ENCODE measurements around the gene TACC3. TPM values are rescaled to one million over a fixed set of nuclear protein-coding genes. Genes with fewer than 3 reads are reported as not detected.

Gene TACC3
- total RNA-seq, 1 donor from 2014 or later, result 3.7 TPM

GRCh38 chr4:1750381-1751154 lies 29.2 kb downstream of the TACC3 start:
- Histone ChIP-seq H3K27ac (ENCODE audit: low read depth, low read length) (no peak overlapping the region), H3K27me3 (ENCODE audit: control insufficient read depth in 3 of 3, insufficient read depth in 3 of 3, low read length in 3 of 3) (peaks cover 0 to 13% (median 7%) of the 10 kb centered on the region in 3 donors), H3K36me3 (ENCODE audit: control insufficient read depth in 3 of 3, insufficient read depth in 3 of 3, low read length in 3 of 3) (no peaks in the 10 kb centered on the region), H3K4me3 (ENCODE audit: low read length in 3 of 3) (no peak overlapping the region), H3K9ac (ENCODE audit: low read depth in 1 of 3, low read length in 3 of 3) (no peak overlapping the region), H3K9me3 (ENCODE audit: control insufficient read depth in 3 of 3, low read length in 3 of 3) (no peaks in the 10 kb centered on the region), H3K4me1 (ENCODE audit: control insufficient read depth in 3 of 3, insufficient read depth in 3 of 3, low read length in 3 of 3) (peaks cover 0 to 4% (median 0%) of the 10 kb centered on the region in 3 donors)

DNA sequence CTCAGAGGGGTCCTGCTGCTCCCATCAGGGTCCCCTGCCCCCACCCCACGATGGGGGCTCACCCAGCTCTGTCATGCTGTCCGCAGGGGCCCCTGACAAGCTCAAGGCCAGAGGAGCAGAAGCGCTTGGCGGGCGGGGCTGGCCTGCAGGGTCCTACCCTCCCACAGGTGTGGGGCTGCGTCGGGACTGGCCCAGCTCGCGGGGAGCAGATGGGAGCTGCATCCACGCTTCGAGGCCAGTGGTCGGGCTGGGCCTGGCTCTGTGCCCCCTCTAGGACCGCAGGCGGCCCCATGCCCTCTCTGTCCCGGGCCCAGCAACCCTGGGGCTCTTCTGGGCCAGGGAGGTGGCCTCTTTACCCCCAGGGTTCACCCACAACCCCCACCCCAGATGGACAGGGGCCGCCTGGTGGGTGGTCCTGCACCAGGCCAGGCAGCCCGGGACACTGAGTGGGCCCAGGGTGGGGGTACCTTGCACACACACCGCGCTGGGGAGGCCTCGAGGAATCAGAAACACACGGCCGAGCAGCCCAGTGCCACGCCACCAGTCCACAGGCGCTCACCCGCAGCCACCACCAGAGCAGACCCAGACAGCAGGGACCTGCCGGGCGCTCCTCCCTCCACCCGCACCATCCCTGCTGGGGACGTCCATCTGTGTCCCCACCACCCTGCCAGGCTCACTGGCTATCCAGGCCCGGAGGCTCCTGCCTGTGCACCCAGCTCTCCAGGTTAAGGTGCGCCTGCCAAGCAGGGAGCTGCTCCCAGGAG lies 30.0 kb downstream of the TACC3 start:
- no peak overlapping the region for H3K27ac ChIP-seq (ENCODE audit: low read depth, low read length)
- no peak overlapping the region for H3K9ac ChIP-seq (ENCODE audit: low read depth in 1 of 3, low read length in 3 of 3)
- H3K4me1 ChIP-seq (ENCODE audit: control insufficient read depth in 3 of 3, insufficient read depth in 3 of 3, low read length in 3 of 3), result peaks cover 0 to 4% (median 0%) of the 10 kb centered on the region in 3 donors
- peaks cover 0 to 13% (median 7%) of the 10 kb centered on the region in 3 donors for H3K27me3 ChIP-seq (ENCODE audit: control insufficient read depth in 3 of 3, insufficient read depth in 3 of 3, low read length in 3 of 3)
- no peak overlapping the region for H3K4me3 ChIP-seq (ENCODE audit: low read length in 3 of 3)
- H3K36me3 ChIP-seq (ENCODE audit: control insufficient read depth in 3 of 3, insufficient read depth in 3 of 3, low read length in 3 of 3), result no peaks in the 10 kb centered on the region
- H3K9me3 ChIP-seq (ENCODE audit: control insufficient read depth in 3 of 3, low read length in 3 of 3), result no peaks in the 10 kb centered on the region

GRCh38 chr4:1751919-1752283 lies 30.6 kb downstream of the TACC3 start:
- H3K9ac ChIP-seq (ENCODE audit: low read depth in 1 of 3, low read length in 3 of 3), result no peak overlapping the region
- peaks cover 0 to 13% (median 7%) of the 10 kb centered on the region in 3 donors for H3K27me3 ChIP-seq (ENCODE audit: control insufficient read depth in 3 of 3, insufficient read depth in 3 of 3, low read length in 3 of 3)
- H3K36me3 ChIP-seq (ENCODE audit: control insufficient read depth in 3 of 3, insufficient read depth in 3 of 3, low read length in 3 of 3), result no peaks in the 10 kb centered on the region
- peaks cover 0 to 4% (median 0%) of the 10 kb centered on the region in 3 donors for H3K4me1 ChIP-seq (ENCODE audit: control insufficient read depth in 3 of 3, insufficient read depth in 3 of 3, low read length in 3 of 3)
- H3K9me3 ChIP-seq (ENCODE audit: control insufficient read depth in 3 of 3, low read length in 3 of 3), result no peaks in the 10 kb centered on the region
- no peak overlapping the region for H3K27ac ChIP-seq (ENCODE audit: low read depth, low read length)
- no peak overlapping the region for H3K4me3 ChIP-seq (ENCODE audit: low read length in 3 of 3)

GRCh38 chr4:1752284-1753041 lies 31.1 kb downstream of the TACC3 start:
- Histone ChIP-seq H3K36me3 (ENCODE audit: control insufficient read depth in 3 of 3, insufficient read depth in 3 of 3, low read length in 3 of 3) (no peaks in the 10 kb centered on the region), H3K9ac (ENCODE audit: low read depth in 1 of 3, low read length in 3 of 3) (peak overlapping the region in 1 of 3 donors; percentile 25), H3K4me3 (ENCODE audit: low read length in 3 of 3) (no peak overlapping the region), H3K27me3 (ENCODE audit: control insufficient read depth in 3 of 3, insufficient read depth in 3 of 3, low read length in 3 of 3) (peaks cover 0 to 13% (median 7%) of the 10 kb centered on the region in 3 donors), H3K27ac (ENCODE audit: low read depth, low read length) (no peak overlapping the region), H3K9me3 (ENCODE audit: control insufficient read depth in 3 of 3, low read length in 3 of 3) (no peaks in the 10 kb centered on the region), H3K4me1 (ENCODE audit: control insufficient read depth in 3 of 3, insufficient read depth in 3 of 3, low read length in 3 of 3) (peaks cover 0 to 4% (median 0%) of the 10 kb centered on the region in 3 donors)

DNA sequence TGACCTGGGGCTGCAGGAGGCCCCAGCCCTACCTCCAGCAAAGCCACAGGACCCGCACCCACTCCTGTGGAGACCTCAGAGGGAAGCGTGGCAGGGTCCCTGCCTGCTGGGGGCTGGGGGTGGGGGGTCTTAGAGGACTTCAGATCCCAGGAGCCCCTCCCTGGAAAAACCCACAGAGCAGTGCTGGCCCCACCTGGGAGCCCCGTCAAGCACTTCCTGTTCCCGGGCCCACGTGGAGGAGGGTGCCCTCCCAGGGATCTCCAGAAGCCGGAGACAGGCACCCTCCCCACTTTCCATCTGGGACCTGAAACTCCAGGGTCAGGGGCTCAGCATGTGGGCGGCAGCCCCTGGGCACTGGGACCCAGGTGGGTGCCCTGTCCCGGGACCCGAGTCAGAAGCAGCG lies 32.0 kb downstream of the TACC3 start:
- no peak overlapping the region for H3K27ac ChIP-seq (ENCODE audit: low read depth, low read length)
- H3K36me3 ChIP-seq (ENCODE audit: control insufficient read depth in 3 of 3, insufficient read depth in 3 of 3, low read length in 3 of 3), result no peaks in the 10 kb centered on the region
- H3K27me3 ChIP-seq (ENCODE audit: control insufficient read depth in 3 of 3, insufficient read depth in 3 of 3, low read length in 3 of 3), result peaks cover 0 to 11% (median 5%) of the 10 kb centered on the region in 3 donors
- no peaks in the 10 kb centered on the region for H3K9me3 ChIP-seq (ENCODE audit: control insufficient read depth in 3 of 3, low read length in 3 of 3)
- H3K4me3 ChIP-seq (ENCODE audit: low read length in 3 of 3), result no peak overlapping the region
- no peak overlapping the region for H3K9ac ChIP-seq (ENCODE audit: low read depth in 1 of 3, low read length in 3 of 3)
- H3K4me1 ChIP-seq (ENCODE audit: control insufficient read depth in 3 of 3, insufficient read depth in 3 of 3, low read length in 3 of 3), result peaks cover 0 to 3% (median 0%) of the 10 kb centered on the region in 3 donors

DNA sequence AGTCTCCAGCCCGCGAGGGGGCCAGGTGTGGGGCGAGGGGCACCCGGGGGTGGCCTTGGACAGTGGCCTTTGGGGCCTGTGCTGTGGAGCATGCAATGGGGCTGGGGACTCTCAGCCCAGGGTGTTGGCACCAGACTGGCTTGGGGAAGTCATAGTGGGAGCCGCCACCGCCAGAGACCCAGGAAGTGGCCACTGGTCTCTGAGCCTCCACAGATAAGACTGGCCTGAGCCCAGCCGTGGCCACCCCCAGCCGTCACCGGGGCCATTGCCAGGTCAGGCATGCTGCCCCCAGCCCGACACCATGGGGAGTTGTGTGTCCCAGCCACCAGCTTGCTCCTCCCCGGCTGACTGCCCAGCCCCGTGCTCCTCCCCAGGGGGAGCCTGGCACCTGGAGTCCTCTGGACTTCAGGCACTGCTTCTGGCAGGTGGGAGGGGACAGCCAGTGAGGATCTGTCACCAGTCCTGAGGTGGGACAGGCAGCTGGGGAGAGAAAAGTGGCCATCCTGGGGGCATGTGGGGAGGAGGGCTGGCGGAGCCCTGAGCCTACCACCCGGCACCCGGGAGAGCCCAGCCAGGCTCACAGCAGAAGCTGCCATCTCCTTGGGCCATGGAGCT lies 32.5 kb downstream of the TACC3 start:
- no peaks in the 10 kb centered on the region for H3K4me1 ChIP-seq (ENCODE audit: control insufficient read depth in 3 of 3, insufficient read depth in 3 of 3, low read length in 3 of 3)
- no peak overlapping the region for H3K4me3 ChIP-seq (ENCODE audit: low read length in 3 of 3)
- H3K9me3 ChIP-seq (ENCODE audit: control insufficient read depth in 3 of 3, low read length in 3 of 3), result no peaks in the 10 kb centered on the region
- no peaks in the 10 kb centered on the region for H3K36me3 ChIP-seq (ENCODE audit: control insufficient read depth in 3 of 3, insufficient read depth in 3 of 3, low read length in 3 of 3)
- no peak overlapping the region for H3K27ac ChIP-seq (ENCODE audit: low read depth, low read length)
- H3K9ac ChIP-seq (ENCODE audit: low read depth in 1 of 3, low read length in 3 of 3), result no peak overlapping the region
- H3K27me3 ChIP-seq (ENCODE audit: control insufficient read depth in 3 of 3, insufficient read depth in 3 of 3, low read length in 3 of 3), result peaks cover 0 to 8% (median 3%) of the 10 kb centered on the region in 3 donors

DNA sequence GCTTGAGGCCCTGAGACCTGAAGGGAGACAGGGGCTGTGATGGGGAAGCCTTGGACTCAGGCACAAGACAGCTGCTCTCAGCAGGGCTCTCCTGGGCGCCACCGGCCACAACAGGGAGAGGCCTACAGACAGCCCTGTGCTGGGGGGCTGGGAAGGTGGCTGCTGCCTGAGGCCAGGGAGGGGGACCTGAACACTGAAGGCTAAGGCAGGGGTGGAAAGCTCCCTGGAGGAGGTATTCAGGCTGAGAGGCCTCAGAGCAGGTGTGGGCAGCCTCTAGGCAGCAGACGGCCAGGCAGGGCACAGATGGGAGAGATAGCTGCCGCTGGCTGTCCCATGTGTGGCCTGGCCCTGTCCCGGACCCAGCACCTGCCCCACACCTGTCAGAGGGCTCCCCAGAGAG lies 33.0 kb downstream of the TACC3 start:
- no peaks in the 10 kb centered on the region for H3K4me1 ChIP-seq (ENCODE audit: control insufficient read depth in 3 of 3, insufficient read depth in 3 of 3, low read length in 3 of 3)
- no peak overlapping the region for H3K27ac ChIP-seq (ENCODE audit: low read depth, low read length)
- H3K9ac ChIP-seq (ENCODE audit: low read depth in 1 of 3, low read length in 3 of 3), result no peak overlapping the region
- peaks cover 0 to 8% (median 3%) of the 10 kb centered on the region in 3 donors for H3K27me3 ChIP-seq (ENCODE audit: control insufficient read depth in 3 of 3, insufficient read depth in 3 of 3, low read length in 3 of 3)
- no peaks in the 10 kb centered on the region for H3K9me3 ChIP-seq (ENCODE audit: control insufficient read depth in 3 of 3, low read length in 3 of 3)
- no peak overlapping the region for H3K4me3 ChIP-seq (ENCODE audit: low read length in 3 of 3)
- no peaks in the 10 kb centered on the region for H3K36me3 ChIP-seq (ENCODE audit: control insufficient read depth in 3 of 3, insufficient read depth in 3 of 3, low read length in 3 of 3)

DNA sequence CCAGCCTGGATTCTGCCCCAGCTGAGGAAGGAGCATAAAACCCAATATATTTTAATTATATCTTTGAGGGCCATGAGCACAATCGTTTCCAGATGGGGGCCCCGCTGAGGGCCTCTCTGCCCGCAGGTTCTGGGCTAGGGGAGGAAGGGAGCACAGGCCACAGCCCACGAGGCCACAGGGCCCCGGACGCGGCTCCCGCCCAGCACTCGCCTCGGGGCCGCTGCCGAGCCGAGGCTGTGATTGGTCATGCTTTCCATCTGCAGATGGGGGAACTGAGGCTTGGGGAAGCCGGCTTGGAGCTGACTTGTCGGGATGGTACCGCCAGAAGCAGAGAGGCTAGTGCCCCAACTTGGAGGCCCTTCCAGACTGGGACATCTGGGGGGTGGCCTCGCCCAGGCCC lies 34.0 kb downstream of the TACC3 start:
- peaks cover 0 to 8% (median 3%) of the 10 kb centered on the region in 3 donors for H3K27me3 ChIP-seq (ENCODE audit: control insufficient read depth in 3 of 3, insufficient read depth in 3 of 3, low read length in 3 of 3)
- H3K9me3 ChIP-seq (ENCODE audit: control insufficient read depth in 3 of 3, low read length in 3 of 3), result no peaks in the 10 kb centered on the region
- no peak overlapping the region for H3K4me3 ChIP-seq (ENCODE audit: low read length in 3 of 3)
- no peak overlapping the region for H3K9ac ChIP-seq (ENCODE audit: low read depth in 1 of 3, low read length in 3 of 3)
- no peaks in the 10 kb centered on the region for H3K4me1 ChIP-seq (ENCODE audit: control insufficient read depth in 3 of 3, insufficient read depth in 3 of 3, low read length in 3 of 3)
- no peaks in the 10 kb centered on the region for H3K36me3 ChIP-seq (ENCODE audit: control insufficient read depth in 3 of 3, insufficient read depth in 3 of 3, low read length in 3 of 3)
- no peak overlapping the region for H3K27ac ChIP-seq (ENCODE audit: low read depth, low read length)

GRCh38 chr4:1756079-1756478 lies 34.8 kb downstream of the TACC3 start:
- no peak overlapping the region for H3K4me3 ChIP-seq (ENCODE audit: low read length in 3 of 3)
- no peaks in the 10 kb centered on the region for H3K36me3 ChIP-seq (ENCODE audit: control insufficient read depth in 3 of 3, insufficient read depth in 3 of 3, low read length in 3 of 3)
- no peak overlapping the region for H3K27ac ChIP-seq (ENCODE audit: low read depth, low read length)
- H3K9me3 ChIP-seq (ENCODE audit: control insufficient read depth in 3 of 3, low read length in 3 of 3), result no peaks in the 10 kb centered on the region
- H3K4me1 ChIP-seq (ENCODE audit: control insufficient read depth in 3 of 3, insufficient read depth in 3 of 3, low read length in 3 of 3), result no peaks in the 10 kb centered on the region
- peaks cover 0 to 3% (median 3%) of the 10 kb centered on the region in 3 donors for H3K27me3 ChIP-seq (ENCODE audit: control insufficient read depth in 3 of 3, insufficient read depth in 3 of 3, low read length in 3 of 3)
- no peak overlapping the region for H3K9ac ChIP-seq (ENCODE audit: low read depth in 1 of 3, low read length in 3 of 3)
